GM12878 (cell line): ENCODE results near the gene ANKRD53. TPM values are rescaled to one million over a fixed set of nuclear protein-coding genes. Genes with fewer than 3 reads are reported as not detected.

Experiments
- ATAC-seq: fragments of 200-7000 bp; cut with Tn5 transposase; 3 replicates; pipeline ENCODE4 v1.9.1; 2020; ENCODE audit warnings: mild to moderate bottlenecking, moderate library complexity
- BruUV-seq: library from RNA; stranded (reverse); fragments of 400-500 nt; replicated peaks from 2 replicates; lab custom pipeline; 2021; lab: Mats Ljungman, UMichigan
- CTCF ChIA-PET: fragments of 300-600 bp; sonication (Branson Sonifier 250); formaldehyde crosslinking; extraction: SDS; loops from one replicate; lab custom pipeline; 2021; ENCODE audit warnings: inconsistent platforms; lab: Yijun Ruan, JAX
- POLR2A ChIA-PET: fragments of 350-600 bp; formaldehyde crosslinking; extraction: SDS; loops from one replicate; lab custom pipeline; 2021; ENCODE audit warnings: inconsistent platforms; lab: Charles Lee
- RAD21 ChIA-PET: fragments of 300-600 bp; sonication (Branson Sonifier 250); formaldehyde crosslinking; loops from one replicate; lab custom pipeline; 2023; ENCODE audit warnings: antibody characterized with exemption; ENCODE audit not compliant: unreplicated experiment; lab: Charles Lee
- SMC1A ChIA-PET: fragments of 300-600 bp; sonication (Branson Sonifier 250); formaldehyde crosslinking; loops from one replicate; lab custom pipeline; 2023; ENCODE audit not compliant: unreplicated experiment, uncharacterized antibody; lab: Charles Lee
- DNase-seq: peaks from one replicate; pipeline ENCODE4 v3.0.0-alpha.2; 2011; ENCODE audit warnings: low read depth, low spot score
- FAIRE-seq: peaks from 3 replicates; lab custom pipeline; 2011; peaks lifted over from hg19 to GRCh38; lab: Jason Lieb, UNC
- H2AFZ ChIP-seq: 2 replicates; pipeline ENCODE4 v1.6.0; 2011; ENCODE audit warnings: low read depth, low read length, control low read depth; ENCODE audit not compliant: control insufficient read depth
- H3K27ac ChIP-seq: 2 replicates; pipeline ENCODE4 v1.5.1; 2011; ENCODE audit warnings: control low read depth; ENCODE audit not compliant: control insufficient read depth, insufficient read depth
- H3K27me3 ChIP-seq, 2 experiments: replicated peaks in 1 of 2; 2 replicates each; pipeline versions ENCODE4 v1.6.0 to v1.6.1; 2011; ENCODE audit warnings: low read length in 1 of 2; ENCODE audit not compliant: control insufficient read depth in 2 of 2, insufficient read depth in 2 of 2
- H3K36me3 ChIP-seq, 2 experiments: 2 replicates each; pipeline ENCODE4 v1.5.1; 2011; ENCODE audit warnings: low read length in 1 of 2; ENCODE audit not compliant: control insufficient read depth in 2 of 2, insufficient read depth in 2 of 2
- H3K4me1 ChIP-seq: 2 replicates; pipeline ENCODE4 v1.6.1; 2011; ENCODE audit warnings: mild to moderate bottlenecking, low read length, moderate library complexity, mixed read lengths; ENCODE audit not compliant: control insufficient read depth, insufficient read depth
- H3K4me2 ChIP-seq: 2 replicates; pipeline ENCODE4 v1.6.0; 2011; ENCODE audit warnings: control low read depth; ENCODE audit not compliant: control insufficient read depth, insufficient read depth
- H3K4me3 ChIP-seq: fragments of 200-600 bp; sonication (generic); 2 replicates; pipeline ENCODE4 v1.5.1; 2016
- H3K79me2 ChIP-seq: 2 replicates; pipeline ENCODE4 v1.6.0; 2011; ENCODE audit warnings: low read length; ENCODE audit not compliant: control insufficient read depth, insufficient read depth
- H3K9ac ChIP-seq: 2 replicates; pipeline ENCODE4 v1.8.0; 2011; ENCODE audit warnings: low read length, control low read depth, mixed read lengths; ENCODE audit not compliant: control insufficient read depth, insufficient read depth
- H3K9me3 ChIP-seq: replicated peaks from 3 replicates; pipeline ENCODE4 v1.5.1; 2011; ENCODE audit warnings: mild to moderate bottlenecking, low read length; ENCODE audit not compliant: control insufficient read depth, insufficient read depth
- H4K20me1 ChIP-seq: 2 replicates; pipeline ENCODE4 v1.6.0; 2011; ENCODE audit not compliant: control insufficient read depth, insufficient read depth
- ELK1 ChIP-seq: IDR thresholded peaks from 2 replicates; pipeline ENCODE4 v1.6.1; 2012; ENCODE audit warnings: low read depth, low read length, improper control_type of control experiment
- HCFC1 ChIP-seq: fragments of 150-350 bp; IDR thresholded peaks from 2 replicates; pipeline ENCODE4 v1.6.1; 2014; ENCODE audit warnings: low read length
- HDAC6 ChIP-seq: fragments of 200-600 bp; sonication (generic); IDR thresholded peaks from one replicate; pipeline ENCODE4 v1.8.0; 2017; ENCODE audit warnings: antibody characterized with exemption; ENCODE audit not compliant: unreplicated experiment
- HSF1 ChIP-seq: fragments of 150-350 bp; IDR thresholded peaks from 2 replicates; pipeline ENCODE4 v1.6.1; 2014; ENCODE audit warnings: mild to moderate bottlenecking, low read depth, low read length
- JUNB ChIP-seq: IDR thresholded peaks from 2 replicates; pipeline ENCODE4 v1.6.1; 2016; ENCODE audit warnings: antibody characterized with exemption, mild to moderate bottlenecking
- JUND ChIP-seq: IDR thresholded peaks from 2 replicates; pipeline ENCODE4 v1.6.1; 2012; ENCODE audit warnings: low read depth, mild to moderate bottlenecking, low read length, improper control_type of control experiment, moderate library complexity
- MAX ChIP-seq: IDR thresholded peaks from 2 replicates; pipeline ENCODE4 v1.6.1; 2012; ENCODE audit warnings: low read depth, low read length, improper control_type of control experiment
- MYC ChIP-seq: IDR thresholded peaks from 2 replicates; pipeline ENCODE4 v1.6.1; 2011; ENCODE audit warnings: mild to moderate bottlenecking, low read length, moderate library complexity, inconsistent platforms; ENCODE audit not compliant: insufficient read depth, insufficient replicate concordance, insufficient read length, severe bottlenecking
- NFIC ChIP-seq: IDR thresholded peaks from 2 replicates; pipeline ENCODE4 v1.6.1; 2012; ENCODE audit warnings: low read depth, mild to moderate bottlenecking, inconsistent platforms, low read length, moderate library complexity
- PBX3 ChIP-seq: IDR thresholded peaks from 2 replicates; pipeline ENCODE4 v1.6.1; 2011; ENCODE audit warnings: mild to moderate bottlenecking, low read depth, low read length, moderate library complexity; ENCODE audit not compliant: insufficient replicate concordance
- RBBP5 ChIP-seq: fragments of 200-600 bp; sonication (generic); conservative IDR thresholded peaks from 2 replicates; pipeline ENCODE4 v1.6.1; 2016
- SMARCA5 ChIP-seq: fragments of 450-650 bp; IDR thresholded peaks from 2 replicates; pipeline ENCODE4 v1.6.1; 2017; ENCODE audit warnings: mild to moderate bottlenecking
- STAT1 ChIP-seq: fragments of 450-650 bp; conservative IDR thresholded peaks from 2 replicates; pipeline ENCODE4 v1.6.1; 2014; ENCODE audit warnings: antibody characterized with exemption, mild to moderate bottlenecking
- ZSCAN29 ChIP-seq: fragments of 450-650 bp; IDR thresholded peaks from 2 replicates; pipeline ENCODE4 v1.6.1; 2017; ENCODE audit warnings: mild to moderate bottlenecking, moderate library complexity
- ZZZ3 ChIP-seq: IDR thresholded peaks from 2 replicates; pipeline ENCODE4 v1.6.1; 2011; ENCODE audit warnings: low read depth; ENCODE audit not compliant: control insufficient read depth, insufficient read length
- WGBS: methylation state at CpG from one replicate; pipeline ENCODE4 v1.1.6; 2016; ENCODE audit warnings: low lambda C conversion rate; ENCODE audit not compliant: insufficient replicate concordance, insufficient coverage; ENCODE audit errors: missing lambda C conversion rate; 5-methylcytosine and 5-hydroxymethylcytosine counted together
- in situ Hi-C: fragments of 300-500 bp; cut with MboI; formaldehyde crosslinking; loops from 9 replicates; pipeline ENCODE4 v1.14.3; 2018; ENCODE audit warnings: mixed read lengths
- intact Hi-C: fragments of 100-400 bp; cut with micrococcal nuclease; formaldehyde crosslinking; loops from one replicate; pipeline ENCODE4 v1.14.2; 2022; ENCODE audit not compliant: unreplicated experiment
- polyA plus RNA-seq, 11 experiments: library from polyadenylated mRNA; depleted of rRNA in 4 of 11; unstranded in 6 of 11; stranded (reverse) in 5 of 11; fragments of >200 nt; fragmentation: Nextera tagmentation in 4 of 11; fragmentation: Illumina TruSeq in 1 of 11; extraction: Ambion mirVana in 4 of 11; extraction: Trizol in 1 of 11; gene quantifications; 1 replicate in 1 of 11; 2 replicates in 10 of 11; pipeline versions ENCODE4 v1.2.1 to v1.2.3, GENCODE V29; 2011 to 2016; ENCODE audit warnings: inconsistent platforms in 2 of 11, missing spikeins in 2 of 11, low read depth in 1 of 11
- total RNA-seq, 4 experiments: library from RNA; depleted of rRNA in 3 of 4; stranded (reverse); fragments of >200 nt in 3 of 4; fragmentation: Illumina TruSeq in 1 of 4; extraction: Trizol in 1 of 4; gene quantifications; 2 replicates each; pipeline versions ENCODE4 v1.2.1 to v1.2.3, GENCODE V29; 2013 to 2021

ANKRD53 gene
- total and polyA plus RNA-seq, 10 of the 15 experiments (the other 5 are each of a cell fraction or from before 2014, with no cell fraction given) = 0.04 TPM; not detected in 8

- H3K27ac ChIP-seq = no peak overlapping the region
- DNase-seq (no peak), ATAC-seq (no peak), FAIRE-seq (no peak)
- SMC1A ChIA-PET = no interaction called here
- no peak overlapping the region for H3K9ac ChIP-seq
- no peaks in the 10 kb centered on the region for H3K4me1 ChIP-seq
- CTCF ChIA-PET = no interaction called here
- WGBS = 42% methylated on average over 6 of the region's 6 CpGs
- no peaks in the 10 kb centered on the region for H3K79me2 ChIP-seq
- no peak overlapping the region for H3K4me2 ChIP-seq
- H3K4me3 ChIP-seq = no peak overlapping the region
- TF ChIP-seq RBBP5 = no peak
- TF ChIP-seq JUNB = no peak
- no peak for TF ChIP-seq STAT1
- BruUV-seq = no TSS peak
- in situ Hi-C loops = no loop called here
- RAD21 ChIA-PET = no interaction called here
- H2AFZ ChIP-seq = no peak overlapping the region
- no peaks in the 10 kb centered on the region for H3K36me3 ChIP-seq
- H3K9me3 ChIP-seq = no peaks in the 10 kb centered on the region
- intact Hi-C loops = no loop called here
- POLR2A ChIA-PET = no interaction called here
- no peaks in the 10 kb centered on the region for H4K20me1 ChIP-seq
- no peaks in the 10 kb centered on the region for H3K27me3 ChIP-seq
Measured at GRCh38 chr2:70958759-70959158, 19.7 kb upstream of the ANKRD53 start.

- ATAC-seq (no peak), FAIRE-seq (no peak), DNase-seq (no peak)
- H2AFZ ChIP-seq = no peak overlapping the region
- no peak overlapping the region for H3K4me3 ChIP-seq
- no peak overlapping the region for H3K27ac ChIP-seq
- WGBS = 52% methylated on average over 9 of the region's 9 CpGs
- no peaks in the 10 kb centered on the region for H3K79me2 ChIP-seq
- CTCF ChIA-PET = interaction anchor here (1.6 to 1.9 kb wide), 4 partner anchors 10 to 89 kb away, joined by 3 to 8 read pairs (median 4); no protein-coding TSS in a partner anchor
- RAD21 ChIA-PET = no interaction called here
- no peak overlapping the region for H3K4me2 ChIP-seq
- in situ Hi-C loops (no loop called here), intact Hi-C loops (no loop called here)
- H3K4me1 ChIP-seq = no peaks in the 10 kb centered on the region
- H3K36me3 ChIP-seq = no peaks in the 10 kb centered on the region
- no peaks in the 10 kb centered on the region; a peak in 1 of 4 replicates for H3K27me3 ChIP-seq
- POLR2A ChIA-PET = no interaction called here
- H4K20me1 ChIP-seq = no peaks in the 10 kb centered on the region
- no TSS peak for BruUV-seq
- H3K9me3 ChIP-seq = no peaks in the 10 kb centered on the region
- H3K9ac ChIP-seq = no peak overlapping the region
- SMC1A ChIA-PET = no interaction called here
- TF ChIP-seq SMARCA5 = no peak
- TF ChIP-seq ZSCAN29 = no peak
- TF ChIP-seq HCFC1 = no peak
- no peak for TF ChIP-seq PBX3
- TF ChIP-seq ZZZ3 = no peak
- TF ChIP-seq HSF1 = no peak
- TF ChIP-seq HDAC6 = no peak
- TF ChIP-seq ELK1 = no peak
- TF ChIP-seq JUND = no peak
- no peak for TF ChIP-seq NFIC
- no peak for TF ChIP-seq MYC
- TF ChIP-seq MAX = no peak
Measured at GRCh38 chr2:70959271-70959761, 19.1 kb upstream of the ANKRD53 start.
